SKM-1 treated with dmso at 0.1 percent for 144 hours (cell line): ENCODE results near the gene CABP1.
"Not testable (repeated sequence)": the region's sequence is repeated elsewhere in the genome, so short reads cannot be mapped to it uniquely, and the experiment has no call there.

Experiments
- DNase-seq: peaks from one replicate; lab custom pipeline; 2025; ENCODE audit not compliant: unreplicated experiment; lab: John Stamatoyannopoulos, UW

Gene CABP1

GRCh38 chr12:120639771-120640721, at the start of gene CABP1:
TSS of gene CABP1 (plus strand) at chr12:120640626. CDS start at chr12:120640686, 60 bp downstream.
- no peak for DNase-seq

GRCh38 chr12:120590741-120591407, 49.6 kb upstream of the CABP1 start:
- DNase-seq, result no peak

GRCh38 chr12:120592121-120593049, 48.0 kb upstream of the CABP1 start:
- no peak for DNase-seq

- DNase-seq, result no peak
These were observed 43.5 kb upstream of the CABP1 start for GRCh38 chr12:120596901-120597300.

- DNase-seq, result no peak
These were observed 42.6 kb upstream of the CABP1 start for GRCh38 chr12:120597861-120598260.

- no peak for DNase-seq
These were observed 41.6 kb upstream of the CABP1 start for GRCh38 chr12:120598674-120599463.

- no peak for DNase-seq
These were observed 40.5 kb upstream of the CABP1 start for GRCh38 chr12:120599672-120600552.

- DNase-seq, result peak; percentile 71
These were observed 38.0 kb upstream of the CABP1 start for GRCh38 chr12:120602416-120602815.

GRCh38 chr12:120610560-120610959, 29.9 kb upstream of the CABP1 start:
- DNase-seq, result no peak

- not testable (repeated sequence) for DNase-seq
These were observed 28.9 kb upstream of the CABP1 start for GRCh38 chr12:120611534-120611933.

GRCh38 chr12:120614848-120615247, 25.6 kb upstream of the CABP1 start:
- no peak for DNase-seq

GRCh38 chr12:120617193-120617592, 23.2 kb upstream of the CABP1 start:
- DNase-seq, result not testable (repeated sequence)

GRCh38 chr12:120617767-120618166, 22.7 kb upstream of the CABP1 start:
- not testable (repeated sequence) for DNase-seq

GRCh38 chr12:120618954-120619615, 21.3 kb upstream of the CABP1 start:
- no peak for DNase-seq

- no peak for DNase-seq
These were observed 19.8 kb upstream of the CABP1 start for GRCh38 chr12:120620624-120621023.

- no peak for DNase-seq
These were observed 14.6 kb upstream of the CABP1 start for GRCh38 chr12:120625557-120626419.

- no peak for DNase-seq
These were observed 11.5 kb upstream of the CABP1 start for GRCh38 chr12:120628919-120629318.
